Frontal cortex (tissue), 4 donors: ENCODE data around the gene ZNF442. TPM values are rescaled to one million over a fixed set of nuclear protein-coding genes. Genes with fewer than 3 reads are reported as not detected.
"Not testable (repeated sequence)": the region's sequence is repeated elsewhere in the genome, so short reads cannot be mapped to it uniquely, and the experiment has no call there.

Source experiments
- DNase-seq, 2 donors: peaks; one replicate each; pipeline ENCODE4 v3.0.0; 2012; ENCODE audit warnings: low spot score in 2 of 2
- FAIRE-seq: peaks from 2 replicates; lab custom pipeline; 2012; peaks lifted over from hg19 to GRCh38; lab: Jason Lieb, UNC
- small RNA-seq: library from RNA; depleted of rRNA; stranded (forward); fragments of <200 nt; gene quantifications from one replicate; pipeline ENCODE3, GENCODE V24; 2014
- total RNA-seq: library from RNA; depleted of rRNA; stranded (reverse); fragments of >200 nt; gene quantifications from one replicate; pipeline ENCODE4 v1.2.3, GENCODE V29; 2014
- donor health status: control.
- donor health status: control.
- donor health status: control.

Gene ZNF442
- total RNA-seq, 1 donor from 2014 or later = 4.9 TPM

DNA sequence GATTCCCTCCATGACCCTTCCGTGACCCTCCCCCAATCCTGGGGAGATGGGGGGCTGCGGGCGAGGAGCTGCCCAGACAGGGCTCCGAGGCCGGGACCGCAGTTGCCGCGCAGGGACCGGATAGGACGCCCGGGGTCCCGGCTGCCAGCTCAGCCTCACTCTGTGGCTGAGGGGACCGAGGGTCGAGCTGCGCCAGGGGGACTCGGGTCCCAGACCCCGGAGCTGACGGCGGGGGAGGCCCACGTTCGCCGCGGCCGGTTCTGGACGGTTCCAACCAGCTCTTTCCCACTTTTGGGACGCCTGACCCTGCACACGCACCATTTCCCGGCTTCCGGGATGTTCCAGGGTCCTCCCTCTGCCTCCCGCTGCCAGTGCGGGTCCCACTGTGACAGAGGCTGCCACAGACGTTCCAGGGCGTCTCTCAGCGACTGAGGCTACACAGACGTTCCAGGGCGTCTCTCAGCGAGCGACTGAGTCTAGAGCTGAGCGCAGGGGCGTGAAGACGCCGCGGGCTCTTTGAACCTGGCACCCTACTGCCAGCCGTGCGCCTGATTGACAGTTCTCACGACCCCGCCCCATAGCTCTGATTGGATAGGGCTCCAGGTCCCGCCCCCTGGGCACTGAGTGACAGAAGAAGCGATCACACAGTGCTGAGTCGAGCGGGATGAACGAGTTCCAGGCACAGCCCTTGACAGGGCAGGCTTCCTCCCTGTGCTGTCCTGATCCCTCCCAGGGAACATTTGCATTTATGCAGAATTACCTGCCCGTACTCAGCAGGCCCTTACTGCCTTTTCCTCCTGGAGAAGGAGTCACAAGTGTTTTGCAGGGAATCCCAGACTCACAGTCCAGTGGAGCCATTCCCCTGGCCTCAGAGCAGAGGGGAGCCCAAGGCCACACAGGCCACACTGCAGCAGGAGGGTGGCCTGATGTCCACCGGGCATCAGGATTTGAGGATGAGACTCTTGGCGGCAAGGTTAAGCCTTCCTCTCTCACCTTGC lies 32.0 kb downstream of the ZNF442 start, which contains the start of gene ZNF563:
TSS of gene ZNF563 (minus strand) at position 472 of the 998 bp plus-strand sequence. CDS start at position 321, 151 bp downstream.
- DNase-seq (peak; percentile 86 to 92), FAIRE-seq (peak; percentile 89)

DNA sequence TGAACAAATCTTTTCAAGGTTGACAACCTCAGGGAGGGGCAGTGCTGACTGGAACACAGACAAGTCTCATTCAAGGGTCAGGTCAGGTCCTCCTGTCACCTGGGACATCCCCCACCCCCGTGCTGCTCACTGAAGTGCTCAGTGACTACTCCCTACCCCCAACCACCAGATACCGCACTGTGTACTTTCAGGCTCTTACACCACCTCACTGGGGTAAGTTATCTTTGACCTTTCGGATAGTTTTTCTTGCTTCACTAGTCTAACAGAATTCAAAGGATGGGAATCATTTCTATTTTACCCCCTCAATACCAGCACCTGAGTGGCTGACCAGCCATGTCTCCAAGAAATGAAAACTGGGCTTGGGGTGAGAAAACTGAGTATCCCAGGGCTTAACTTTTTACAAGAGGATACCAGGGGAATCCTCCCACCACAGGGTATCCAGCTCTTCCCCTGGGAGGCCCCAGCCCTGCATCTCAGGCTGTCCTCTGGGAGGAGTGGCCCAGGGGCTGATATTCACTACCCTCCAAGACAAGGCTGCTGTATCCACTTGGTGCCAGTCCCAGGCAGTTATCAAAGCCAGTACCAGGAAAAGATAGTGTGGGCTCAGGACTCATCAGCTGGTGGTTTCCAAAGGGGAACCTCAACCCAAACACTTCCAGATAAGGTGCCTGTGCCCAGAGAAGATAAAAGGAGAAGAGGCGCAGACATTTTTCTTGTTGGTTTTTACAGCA lies 34.1 kb downstream of the ZNF442 start:
- FAIRE-seq (no peak), DNase-seq (no peak)

DNA sequence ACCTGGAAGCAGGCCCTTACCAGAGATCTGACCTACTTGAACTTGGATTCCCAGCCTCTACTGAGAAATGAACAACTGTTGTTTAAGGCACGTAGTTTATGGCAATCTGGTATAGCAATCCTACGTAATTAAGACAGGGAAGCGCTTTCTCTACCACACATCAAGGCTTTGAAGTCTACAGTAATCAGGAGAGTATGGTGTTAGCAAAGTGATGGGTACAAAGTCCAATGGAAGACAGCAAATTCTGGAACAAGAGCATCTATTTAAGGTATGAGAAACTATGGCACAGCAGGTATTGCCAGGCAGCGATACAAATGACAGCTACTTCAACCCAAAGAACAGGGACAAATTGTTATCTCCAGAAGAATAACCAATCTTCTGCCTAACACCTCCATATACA lies 35.1 kb downstream of the ZNF442 start:
- FAIRE-seq (no peak), DNase-seq (no peak)

DNA sequence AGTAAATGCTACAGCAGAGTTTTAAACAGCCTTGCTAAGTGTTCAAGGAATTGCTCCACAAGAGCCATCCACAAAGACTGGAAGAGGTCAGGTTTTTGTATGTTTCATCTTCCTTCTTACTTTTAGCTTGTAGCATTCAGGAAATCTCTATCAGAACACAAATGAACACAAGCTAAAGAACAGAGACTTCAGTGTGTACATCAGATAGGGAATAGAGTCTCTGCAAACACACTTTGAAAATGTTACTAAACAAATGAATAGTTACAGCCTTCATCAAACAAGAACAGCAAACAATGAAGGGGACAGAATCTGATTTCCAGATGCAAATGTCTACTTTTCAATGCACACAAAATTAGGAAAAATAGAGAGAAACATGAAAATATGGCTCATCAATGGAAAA lies 39.8 kb downstream of the ZNF442 start:
- DNase-seq (no peak), FAIRE-seq (no peak)

DNA sequence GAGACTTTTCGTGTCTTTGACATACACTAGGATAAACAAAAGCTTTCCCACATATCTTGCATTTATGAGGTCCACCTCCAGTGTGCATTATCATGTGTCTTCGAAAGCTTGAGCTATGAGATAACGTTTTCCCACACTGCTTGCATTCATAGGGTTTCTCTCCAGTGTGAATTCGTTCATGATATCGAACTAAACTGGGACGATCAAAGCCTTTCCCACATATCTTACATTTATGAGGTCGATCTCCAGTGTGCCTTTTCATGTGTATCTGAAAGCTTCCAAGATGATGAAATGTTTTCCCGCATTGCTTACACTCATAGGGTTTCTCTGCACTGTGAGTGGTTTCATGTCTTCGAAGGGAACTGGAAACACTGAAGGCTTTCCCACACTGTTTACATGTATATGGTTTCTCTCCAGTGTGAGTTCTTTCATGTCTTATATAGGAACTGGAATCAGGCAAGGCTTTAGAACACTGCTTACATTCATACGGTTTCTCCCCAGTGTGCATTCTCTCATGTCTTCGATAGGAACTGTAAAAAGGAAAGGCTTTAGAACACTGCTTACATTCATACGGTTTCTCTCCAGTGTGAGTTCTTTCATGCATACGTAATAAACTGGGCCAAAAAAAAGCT lies 46.6 kb downstream of the ZNF442 start:
- DNase-seq (no peak), FAIRE-seq (no peak)

DNA sequence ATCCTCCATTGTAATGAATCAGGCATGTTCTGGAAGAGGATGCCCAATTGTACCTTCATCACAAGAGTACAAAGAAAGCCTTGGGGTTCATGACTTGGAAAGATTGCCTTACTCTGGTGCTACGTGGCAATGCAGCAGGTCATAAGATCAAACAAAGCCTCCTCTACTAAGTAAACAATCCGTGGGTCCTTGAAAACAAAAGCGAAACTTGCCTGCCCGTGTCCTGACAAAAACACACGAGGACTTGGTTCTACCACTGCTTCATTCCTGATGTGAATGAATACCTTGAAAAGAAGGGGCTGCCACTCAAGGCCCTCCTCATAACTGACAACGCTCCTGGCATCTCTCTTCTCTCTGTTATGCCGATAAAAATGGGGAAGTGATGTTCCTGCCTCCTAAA lies 50.9 kb downstream of the ZNF442 start:
- DNase-seq (no peak), FAIRE-seq (no peak)

DNA sequence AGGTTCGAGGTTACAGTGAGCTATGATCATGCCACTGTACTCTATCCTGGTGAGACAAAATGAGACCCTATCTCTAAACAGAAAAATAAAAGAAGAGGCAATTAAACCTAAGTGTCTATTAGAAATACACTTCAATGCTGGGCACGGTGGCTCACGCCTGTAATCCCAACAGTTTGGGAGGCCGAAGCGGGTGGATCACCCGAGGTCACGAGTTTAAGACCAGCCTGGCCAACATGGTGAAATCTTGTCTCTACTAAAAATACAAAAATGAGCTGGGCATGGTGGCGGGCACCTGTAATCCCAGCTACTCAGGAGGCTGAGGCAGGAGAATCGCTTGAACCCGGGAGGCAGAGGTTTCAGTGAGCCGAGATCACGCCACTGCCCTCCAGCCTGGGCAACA lies 56.6 kb downstream of the ZNF442 start:
- FAIRE-seq = not testable (repeated sequence)

More for the DNA sequence above, 56.6 kb downstream of the ZNF442 start:
- DNase-seq = not testable (repeated sequence)

Small RNA genes lying within 50 kb of the gene (small RNA-seq; reads per million reads assigned to genes)
- not detected for gene RPS29P23

Other genes with a start within 250 kb of the ZNF442 start
- 6.1 TPM for gene ZNF20, start 225.3 kb downstream of the ZNF442 start, total RNA-seq
- 29.3 TPM for gene ZNF625, start 208.9 kb downstream of the ZNF442 start, total RNA-seq
- 25.7 TPM for gene ZNF136, start 202.6 kb downstream of the ZNF442 start, total RNA-seq
- gene ZNF44, start 70.8 kb downstream of the ZNF442 start, total RNA-seq = 17.5 TPM
- 0.82 TPM for gene ZNF563, start 32.0 kb downstream of the ZNF442 start, total RNA-seq
- gene ZNF799, start 35.6 kb upstream of the ZNF442 start, total RNA-seq = 7.3 TPM
- 14.3 TPM for gene ZNF443, start 75.3 kb upstream of the ZNF442 start, total RNA-seq
- gene ZNF709, start 119.1 kb upstream of the ZNF442 start, total RNA-seq = 37.5 TPM
- gene ZNF564, start 185.8 kb upstream of the ZNF442 start, total RNA-seq = 32.6 TPM
- 9.4 TPM for gene ZNF490, start 245.1 kb upstream of the ZNF442 start, total RNA-seq
- 25.3 TPM for gene ZNF791, start 245.2 kb upstream of the ZNF442 start, total RNA-seq